Activated CD8-positive, alpha-beta memory T cell treated with anti-CD3 and anti-CD28 coated beads, Interleukin-2, amount 10 ng/mL, durations not matched to agents 7 days and 5 days (primary cell): ENCODE measurements around the gene PLPP1. TPM values are rescaled to one million over a fixed set of nuclear protein-coding genes. Genes with fewer than 3 reads are reported as not detected.

ENCODE experiments used
- ATAC-seq: fragments of 150-1000 bp; cut with Tn5 transposase; one replicate; pipeline ENCODE4 v1.10.0; 2021; ENCODE audit warnings: moderate library complexity
- CTCF ChIA-PET: fragments of 350-600 bp; sonication (Branson Sonifier 250); formaldehyde crosslinking; loops from one replicate; lab custom pipeline; 2021; ENCODE audit warnings: antibody characterized with exemption; lab: Charles Lee
- DNase-seq: peaks from one replicate; pipeline ENCODE4 v3.0.0-alpha.2; 2020
- H3K27ac Mint-ChIP-seq: one replicate; pipeline ENCODE4 v1.8.0; 2021; ENCODE audit warnings: mild to moderate bottlenecking, mixed read lengths
- H3K27me3 Mint-ChIP-seq: one replicate; pipeline ENCODE4 v1.8.0; 2021; ENCODE audit warnings: mixed read lengths
- H3K36me3 Mint-ChIP-seq: one replicate; pipeline ENCODE4 v1.8.0; 2021; ENCODE audit warnings: mild to moderate bottlenecking, mixed read lengths
- H3K4me1 Mint-ChIP-seq: one replicate; pipeline ENCODE4 v1.8.0; 2021; ENCODE audit warnings: mixed read lengths
- H3K4me3 Mint-ChIP-seq: one replicate; pipeline ENCODE4 v1.8.0; 2021; ENCODE audit warnings: mild to moderate bottlenecking, moderate library complexity, mixed read lengths
- H3K9me3 Mint-ChIP-seq: one replicate; pipeline ENCODE4 v1.8.0; 2022; ENCODE audit warnings: low read depth, mixed read lengths
- total RNA-seq, 2 experiments: library from RNA; stranded (reverse); gene quantifications; one replicate each; pipeline ENCODE4 v1.2.3, GENCODE V29; 2021

Gene PLPP1
- total RNA-seq, 2 experiments from 2014 or later: 7.1 to 31.2 TPM

DNA sequence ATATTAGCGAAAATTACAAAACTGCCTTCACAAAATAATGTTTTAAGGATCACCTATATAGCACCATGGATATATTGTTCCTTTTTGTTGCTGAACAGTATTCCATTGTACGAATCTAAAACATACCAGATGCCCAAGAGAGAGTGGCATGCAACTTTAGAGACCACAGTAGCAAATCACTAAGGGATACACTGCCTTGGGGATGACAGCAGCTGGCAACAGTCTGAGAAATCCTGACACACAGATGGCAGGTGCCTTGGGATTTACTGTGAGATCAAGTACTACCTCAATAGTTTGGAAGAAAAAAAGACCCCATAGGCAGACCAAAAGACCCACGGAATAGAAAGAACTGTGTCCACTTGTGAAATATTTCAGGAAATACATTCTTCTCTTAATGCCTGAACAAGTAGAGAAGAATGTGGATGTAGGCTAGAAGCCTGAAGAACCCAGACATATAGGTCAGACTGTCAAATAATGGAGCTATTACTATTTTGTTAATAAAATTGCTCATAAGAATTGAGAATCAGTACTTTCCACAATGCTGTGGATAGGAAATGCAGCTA, 53.4 kb downstream of the PLPP1 start:
- Mint-ChIP-seq H3K4me3 (no peak overlapping the region), H3K9me3 (no peaks in the 10 kb centered on the region), H3K4me1 (peaks cover 12% of the 10 kb centered on the region), H3K36me3 (peaks cover 2% of the 10 kb centered on the region), H3K27me3 (no peaks in the 10 kb centered on the region), H3K27ac (no peak overlapping the region)
- CTCF ChIA-PET: no interaction called here
- DNase-seq (no peak), ATAC-seq (no peak)

GRCh38 chr5:55480781-55481180, 54.0 kb downstream of the PLPP1 start:
- DNase-seq: no peak
- no peaks in the 10 kb centered on the region for H3K9me3 Mint-ChIP-seq
- no peaks in the 10 kb centered on the region for H3K27me3 Mint-ChIP-seq
- no peak for ATAC-seq
- no peak overlapping the region for H3K27ac Mint-ChIP-seq
- H3K36me3 Mint-ChIP-seq: peaks cover 2% of the 10 kb centered on the region
- H3K4me1 Mint-ChIP-seq: peaks cover 12% of the 10 kb centered on the region
- CTCF ChIA-PET: no interaction called here
- H3K4me3 Mint-ChIP-seq: no peak overlapping the region

DNA sequence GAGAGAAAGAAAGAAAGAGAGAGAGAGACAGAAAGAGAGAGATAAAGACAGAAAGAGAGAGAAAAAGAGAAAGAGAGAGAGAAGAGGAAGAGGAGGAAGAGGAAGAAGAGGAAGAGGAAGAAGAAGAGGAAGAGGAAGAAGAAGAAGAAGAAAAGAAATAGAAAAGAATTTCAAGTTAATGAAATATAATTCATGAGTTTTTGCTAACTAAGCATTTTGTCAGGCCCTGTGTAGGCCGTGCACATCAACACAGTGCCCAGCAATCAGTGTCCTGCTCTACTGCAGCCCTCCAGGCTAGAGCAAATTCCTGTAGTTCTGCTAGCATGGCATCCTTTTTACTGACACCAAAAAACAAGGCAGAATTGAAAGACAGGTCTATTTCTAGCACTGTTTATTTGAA, 62.1 kb downstream of the PLPP1 start:
- ATAC-seq: no peak
- Mint-ChIP-seq H3K27ac (no peak overlapping the region), H3K4me3 (no peak overlapping the region), H3K9me3 (no peaks in the 10 kb centered on the region), H3K36me3 (no peaks in the 10 kb centered on the region), H3K27me3 (no peaks in the 10 kb centered on the region), H3K4me1 (no peaks in the 10 kb centered on the region)
- CTCF ChIA-PET: no interaction called here
- DNase-seq: no peak

DNA sequence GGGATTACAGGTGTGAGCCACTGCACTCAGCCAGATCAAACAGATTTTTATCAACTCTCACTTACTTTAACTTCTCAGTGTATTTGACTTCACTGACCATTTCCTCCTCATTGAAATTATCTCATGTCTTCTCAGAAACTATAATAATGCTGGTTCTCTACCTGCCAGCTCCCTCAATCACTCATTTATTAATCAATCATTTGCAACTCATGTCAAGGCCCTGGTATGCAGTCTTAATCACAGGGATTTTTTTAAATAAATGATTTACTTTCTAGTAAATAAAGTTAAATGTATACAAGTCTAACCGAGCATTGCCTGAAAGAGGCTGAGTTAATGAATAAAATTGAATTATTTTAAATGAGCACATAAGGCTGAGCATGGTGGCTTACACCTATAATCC, 63.3 kb downstream of the PLPP1 start:
- H3K27me3 Mint-ChIP-seq: no peaks in the 10 kb centered on the region
- no peaks in the 10 kb centered on the region for H3K9me3 Mint-ChIP-seq
- H3K36me3 Mint-ChIP-seq: no peaks in the 10 kb centered on the region
- CTCF ChIA-PET: no interaction called here
- no peak overlapping the region for H3K4me3 Mint-ChIP-seq
- DNase-seq (no peak), ATAC-seq (no peak)
- no peak overlapping the region for H3K27ac Mint-ChIP-seq
- no peaks in the 10 kb centered on the region for H3K4me1 Mint-ChIP-seq

DNA sequence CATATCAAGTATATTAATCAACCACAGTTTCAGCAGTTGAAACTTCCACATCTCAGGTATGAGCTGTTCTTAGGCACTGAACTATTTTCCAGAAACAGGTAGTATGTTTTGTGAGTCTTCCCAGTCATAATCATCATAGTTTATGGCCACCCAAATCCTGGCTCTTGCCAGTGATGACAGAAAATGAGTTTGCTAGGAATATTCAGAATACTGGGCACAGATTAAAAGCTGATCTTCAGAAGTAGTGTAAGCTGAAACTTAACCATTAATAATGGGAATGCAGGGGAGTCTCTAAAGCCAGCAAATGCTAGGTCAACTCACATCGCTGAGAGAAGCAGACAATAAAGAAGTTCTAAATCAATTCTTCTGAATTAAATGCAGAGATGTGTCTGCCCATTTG, 64.5 kb downstream of the PLPP1 start:
- Mint-ChIP-seq H3K9me3 (no peaks in the 10 kb centered on the region), H3K27ac (no peak overlapping the region), H3K27me3 (no peaks in the 10 kb centered on the region), H3K36me3 (peaks cover 4% of the 10 kb centered on the region), H3K4me1 (no peaks in the 10 kb centered on the region), H3K4me3 (no peak overlapping the region)
- DNase-seq: no peak
- ATAC-seq: no peak
- CTCF ChIA-PET: no interaction called here

DNA sequence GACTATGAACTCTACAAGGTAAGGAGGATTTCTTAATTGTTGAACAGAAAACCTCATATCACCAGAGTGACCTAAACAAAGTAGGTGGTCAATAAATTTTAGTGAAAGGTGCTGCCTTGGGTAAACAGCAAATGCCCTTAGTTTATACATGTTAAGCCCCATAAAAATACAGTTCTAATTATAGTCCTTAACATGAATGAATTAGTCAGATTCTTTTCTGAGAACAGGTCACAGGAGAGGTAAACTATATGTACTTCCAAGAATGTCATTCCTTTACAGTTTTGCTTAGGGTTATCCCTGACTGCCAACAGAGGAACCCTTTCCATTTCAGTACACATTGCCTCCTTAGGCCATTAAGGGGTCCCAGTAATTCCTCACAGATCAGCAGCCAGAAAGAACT, 64.9 kb downstream of the PLPP1 start:
- ATAC-seq: no peak
- no peak for DNase-seq
- Mint-ChIP-seq H3K9me3 (no peaks in the 10 kb centered on the region), H3K4me3 (no peak overlapping the region), H3K27ac (no peak overlapping the region), H3K36me3 (peaks cover 4% of the 10 kb centered on the region), H3K4me1 (no peaks in the 10 kb centered on the region), H3K27me3 (no peaks in the 10 kb centered on the region)
- CTCF ChIA-PET: no interaction called here

DNA sequence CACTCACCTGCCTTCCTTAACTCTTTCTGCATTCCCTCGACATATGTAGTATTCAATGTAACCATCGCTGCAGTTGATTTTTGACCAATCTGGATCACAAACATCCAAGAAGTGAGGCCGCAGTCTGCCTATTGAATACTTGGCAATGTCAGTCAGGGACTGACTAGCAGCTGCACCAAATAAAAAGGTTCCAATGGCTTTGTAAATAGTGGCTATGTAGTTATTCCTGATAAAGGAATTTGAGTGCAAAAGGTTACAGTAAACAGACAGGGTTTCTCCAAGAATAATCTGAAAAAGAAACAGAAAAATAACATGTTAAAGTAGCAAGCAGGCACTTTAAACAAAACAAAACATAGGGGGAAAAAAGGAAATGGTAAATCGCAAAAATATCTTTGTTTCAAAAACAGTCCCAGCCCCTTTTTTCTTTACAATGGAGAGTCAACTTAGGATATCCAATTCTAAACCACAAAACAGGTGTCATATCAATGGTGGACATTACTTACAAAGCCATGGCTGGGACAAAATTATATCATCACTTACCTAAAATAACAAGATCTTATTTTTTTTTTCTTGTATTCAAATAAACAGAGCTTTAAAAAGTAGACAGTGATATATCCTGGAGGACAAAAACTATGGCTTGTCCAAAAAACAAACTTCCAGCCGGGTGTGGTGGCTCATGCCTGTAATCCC, 66.8 kb downstream of the PLPP1 start:
- ATAC-seq: no peak
- no peak for DNase-seq
- Mint-ChIP-seq H3K9me3 (no peaks in the 10 kb centered on the region), H3K4me3 (no peak overlapping the region), H3K4me1 (no peaks in the 10 kb centered on the region), H3K27ac (no peak overlapping the region), H3K36me3 (peaks cover 4% of the 10 kb centered on the region), H3K27me3 (no peaks in the 10 kb centered on the region)
- CTCF ChIA-PET: no interaction called here

DNA sequence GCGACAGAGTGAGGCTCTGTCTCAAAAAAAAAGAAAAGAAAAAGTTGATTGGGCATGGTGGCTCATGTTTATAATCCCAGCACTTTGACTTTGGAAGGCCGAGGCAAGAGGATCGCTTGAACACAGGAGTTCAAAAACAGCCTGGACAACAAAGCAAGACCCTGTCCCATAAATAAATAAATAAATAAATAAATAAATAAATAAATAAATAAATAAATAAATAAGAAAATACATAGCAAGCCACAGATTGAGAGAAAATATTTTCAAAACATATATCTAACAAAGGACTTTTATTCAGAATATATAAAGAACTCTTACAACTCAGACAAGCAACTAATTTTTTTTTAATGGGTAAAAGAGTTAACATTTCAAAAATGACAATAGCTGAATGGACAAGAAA, 71.2 kb downstream of the PLPP1 start:
- peaks cover 5% of the 10 kb centered on the region for H3K36me3 Mint-ChIP-seq
- ATAC-seq: no peak
- no peaks in the 10 kb centered on the region for H3K27me3 Mint-ChIP-seq
- H3K27ac Mint-ChIP-seq: no peak overlapping the region
- CTCF ChIA-PET: no interaction called here
- no peaks in the 10 kb centered on the region for H3K9me3 Mint-ChIP-seq
- no peak overlapping the region for H3K4me3 Mint-ChIP-seq
- no peaks in the 10 kb centered on the region for H3K4me1 Mint-ChIP-seq
- no peak for DNase-seq

DNA sequence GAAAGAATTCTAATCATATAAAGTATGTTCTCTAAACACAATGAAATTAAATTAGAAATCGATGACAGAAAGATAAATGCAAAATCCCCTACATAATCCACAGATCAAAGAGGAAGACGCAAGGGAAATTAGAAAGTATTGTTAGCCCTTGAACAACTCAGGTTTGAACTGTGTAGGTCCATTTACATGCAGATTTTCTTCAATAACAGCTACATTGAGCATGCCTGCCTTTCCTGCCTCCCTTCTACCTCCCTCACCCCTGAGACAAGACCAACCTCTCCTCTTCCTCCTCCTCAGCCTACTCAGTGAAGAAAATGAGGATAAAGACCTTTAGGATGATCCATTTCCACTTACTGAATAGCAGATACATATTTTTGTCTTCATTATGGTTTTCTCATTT, 75.2 kb downstream of the PLPP1 start:
- Mint-ChIP-seq H3K27me3 (no peaks in the 10 kb centered on the region), H3K4me3 (no peak overlapping the region), H3K27ac (no peak overlapping the region), H3K9me3 (no peaks in the 10 kb centered on the region), H3K36me3 (peaks cover 3% of the 10 kb centered on the region), H3K4me1 (peaks cover 1% of the 10 kb centered on the region)
- CTCF ChIA-PET: no interaction called here
- ATAC-seq: no peak
- no peak for DNase-seq

- ATAC-seq: no peak
- Mint-ChIP-seq H3K27me3 (no peaks in the 10 kb centered on the region), H3K36me3 (peaks cover 3% of the 10 kb centered on the region), H3K27ac (no peak overlapping the region), H3K9me3 (no peaks in the 10 kb centered on the region), H3K4me3 (no peak overlapping the region), H3K4me1 (peaks cover 1% of the 10 kb centered on the region)
- CTCF ChIA-PET: interaction anchor here (1.1 kb wide), 1 partner anchor 29 kb away, joined by 5 read pairs; no protein-coding TSS in a partner anchor
- no peak for DNase-seq
Measured at GRCh38 chr5:55456216-55456895, 78.4 kb downstream of the PLPP1 start.

- Mint-ChIP-seq H3K27me3 (no peaks in the 10 kb centered on the region), H3K9me3 (no peaks in the 10 kb centered on the region), H3K4me3 (no peak overlapping the region), H3K4me1 (peaks cover 1% of the 10 kb centered on the region), H3K27ac (no peak overlapping the region), H3K36me3 (peaks cover 2% of the 10 kb centered on the region)
- ATAC-seq (no peak), DNase-seq (no peak)
- CTCF ChIA-PET: no interaction called here
Measured at GRCh38 chr5:55454282-55454681, 80.5 kb downstream of the PLPP1 start.

- H3K9me3 Mint-ChIP-seq: no peaks in the 10 kb centered on the region
- no peak overlapping the region for H3K4me3 Mint-ChIP-seq
- DNase-seq: no peak
- no peak for ATAC-seq
- no peak overlapping the region for H3K27ac Mint-ChIP-seq
- CTCF ChIA-PET: no interaction called here
- no peaks in the 10 kb centered on the region for H3K36me3 Mint-ChIP-seq
- peaks cover 1% of the 10 kb centered on the region for H3K4me1 Mint-ChIP-seq
- no peaks in the 10 kb centered on the region for H3K27me3 Mint-ChIP-seq
Measured at GRCh38 chr5:55453211-55453610, 81.6 kb downstream of the PLPP1 start.

- CTCF ChIA-PET: no interaction called here
- H3K27ac Mint-ChIP-seq: no peak overlapping the region
Measured at GRCh38 chr5:55451976-55452375, 82.8 kb downstream of the PLPP1 start.

More at GRCh38 chr5:55451976-55452375, 82.8 kb downstream of the PLPP1 start:
- H3K4me1 Mint-ChIP-seq: peaks cover 1% of the 10 kb centered on the region
- H3K4me3 Mint-ChIP-seq: no peak overlapping the region
- H3K27me3 Mint-ChIP-seq: no peaks in the 10 kb centered on the region
- no peaks in the 10 kb centered on the region for H3K9me3 Mint-ChIP-seq
- ATAC-seq (no peak), DNase-seq (no peak)
- no peaks in the 10 kb centered on the region for H3K36me3 Mint-ChIP-seq
